Measurements from ENCODE around the gene PIGT.
A peak's percentile ranks its signal among the peaks of the same experiment; 100 is the strongest.

PIGT gene

DNA sequence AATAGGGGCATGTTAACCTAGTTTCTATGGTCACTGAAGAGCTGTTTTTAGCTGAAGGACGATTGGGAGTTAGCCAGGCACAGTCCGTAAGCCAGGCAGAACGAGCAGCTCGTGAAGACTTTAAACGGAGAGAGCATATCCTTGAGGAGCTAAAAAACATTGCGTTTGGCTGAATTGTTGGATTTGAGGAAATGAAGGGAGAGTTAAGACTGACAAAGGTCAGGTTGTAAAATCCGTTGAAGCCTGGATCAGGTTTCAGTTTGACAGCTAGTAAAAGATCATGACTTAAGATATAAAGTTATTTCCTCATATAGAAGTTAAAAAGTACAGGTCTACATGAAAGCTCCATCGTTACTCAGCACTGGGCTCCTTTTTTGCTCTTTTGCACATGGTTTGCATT, 5.1 kb upstream of the PIGT start:
- no peak for TF ChIP-seq CTCF (IDR thresholded peaks at IDR 0.05; ENCODE audit: extremely low read depth, insufficient read depth, missing control alignments)
- DNase-seq (ENCODE audit: low spot score) = no peak
- in situ Hi-C loops (cut with MboI; ENCODE audit: low pct_unique_long_range_greater_than_20kb, low sequenced_read_pairs, unreplicated experiment) = no loop called here

GRCh38 chr20:45412653-45413052, 3.3 kb upstream of the PIGT start:
- in situ Hi-C loops (cut with MboI; ENCODE audit: low pct_unique_long_range_greater_than_20kb, low sequenced_read_pairs, unreplicated experiment) = no loop called here
- no peak for TF ChIP-seq CTCF (IDR thresholded peaks at IDR 0.05; ENCODE audit: extremely low read depth, insufficient read depth, missing control alignments)
- no peak for DNase-seq (ENCODE audit: low spot score)

DNA sequence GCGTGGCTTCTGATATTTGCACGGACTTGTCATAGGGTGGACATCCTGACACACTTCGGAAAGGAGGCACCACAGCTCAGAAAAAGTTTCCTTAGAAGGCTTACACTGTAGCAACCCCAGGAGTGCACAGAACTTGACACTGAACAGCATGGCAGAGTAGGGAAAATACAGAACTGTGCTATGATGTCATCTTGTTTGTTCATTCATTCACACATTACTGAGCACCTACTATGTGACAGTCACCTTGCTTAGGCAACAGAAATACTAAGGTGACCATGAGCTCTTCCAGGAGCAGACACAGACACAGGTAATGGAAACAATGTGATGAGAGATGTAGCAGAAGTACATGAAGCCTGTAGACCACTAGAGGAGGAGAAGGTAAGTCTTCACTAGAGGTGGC, 2.5 kb upstream of the PIGT start:
- TF ChIP-seq CTCF (IDR thresholded peaks at IDR 0.05; ENCODE audit: extremely low read depth, insufficient read depth, missing control alignments) = no peak
- DNase-seq (ENCODE audit: low spot score) = no peak
- in situ Hi-C loops (cut with MboI; ENCODE audit: low pct_unique_long_range_greater_than_20kb, low sequenced_read_pairs, unreplicated experiment) = no loop called here

DNA sequence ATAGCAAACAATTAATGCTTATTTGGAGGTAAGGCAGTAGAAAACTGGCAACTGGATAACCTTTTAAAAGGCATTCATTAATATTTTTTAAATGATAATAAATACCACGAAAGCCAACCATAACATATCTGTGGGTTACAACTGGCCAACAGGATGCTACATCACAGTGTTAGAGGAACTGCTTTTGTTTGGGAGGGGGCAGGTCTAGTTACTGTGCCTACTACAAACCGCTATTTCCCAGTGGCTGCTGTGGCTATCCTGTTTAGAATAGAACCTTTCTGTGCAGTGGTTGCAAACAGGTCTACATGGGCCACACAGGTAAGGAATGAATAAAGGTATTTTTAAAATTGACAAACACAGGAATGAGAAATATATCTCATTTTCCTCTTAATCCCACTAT, 976 bp downstream of the PIGT start:
- in situ Hi-C loops (cut with MboI; ENCODE audit: low pct_unique_long_range_greater_than_20kb, low sequenced_read_pairs, unreplicated experiment) = no loop called here
- DNase-seq (ENCODE audit: low spot score) = no peak
- no peak for TF ChIP-seq CTCF (IDR thresholded peaks at IDR 0.05; ENCODE audit: extremely low read depth, insufficient read depth, missing control alignments)

DNA sequence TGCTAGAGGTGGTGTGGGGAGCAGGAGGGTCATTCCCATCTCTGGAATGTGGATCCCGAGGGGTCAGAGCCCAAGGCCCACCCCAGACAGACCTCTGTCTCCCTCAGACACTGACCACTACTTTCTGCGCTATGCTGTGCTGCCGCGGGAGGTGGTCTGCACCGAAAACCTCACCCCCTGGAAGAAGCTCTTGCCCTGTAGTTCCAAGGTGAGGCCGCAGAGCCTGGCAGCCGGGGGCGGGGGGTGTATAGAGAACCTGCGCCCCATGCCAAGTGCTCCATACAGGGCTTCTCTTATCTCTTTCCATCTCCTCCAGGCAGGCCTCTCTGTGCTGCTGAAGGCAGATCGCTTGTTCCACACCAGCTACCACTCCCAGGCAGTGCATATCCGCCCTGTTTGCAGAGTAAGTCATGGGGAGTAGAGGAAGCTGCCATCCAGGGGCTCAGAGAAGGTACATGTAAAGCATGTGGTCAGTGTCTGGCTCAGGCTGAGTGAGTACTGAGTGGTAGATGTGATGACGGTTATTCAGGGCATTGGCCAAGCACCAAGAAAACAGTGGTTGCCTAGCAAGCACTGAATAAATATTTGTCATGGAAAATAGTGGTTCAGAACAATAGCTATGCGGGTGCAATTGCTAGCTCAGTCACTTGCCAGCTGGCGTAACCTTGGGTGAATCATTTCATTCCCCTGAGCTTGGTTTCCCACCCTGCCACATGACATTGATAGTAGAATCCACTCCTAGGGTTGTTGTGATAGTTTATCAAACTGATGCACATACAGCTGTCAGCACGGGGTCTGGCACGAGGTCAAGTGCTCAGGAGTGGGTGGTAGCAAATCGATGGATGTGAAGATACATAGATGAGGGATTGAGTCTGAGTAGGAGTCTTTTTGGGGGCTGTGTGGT, 3.5 kb downstream of the PIGT start:
- no peak for TF ChIP-seq CTCF (IDR thresholded peaks at IDR 0.05; ENCODE audit: extremely low read depth, insufficient read depth, missing control alignments)
- peak; percentile 48 for DNase-seq (ENCODE audit: low spot score)
- in situ Hi-C loops (cut with MboI; ENCODE audit: low pct_unique_long_range_greater_than_20kb, low sequenced_read_pairs, unreplicated experiment) = no loop called here

DNA sequence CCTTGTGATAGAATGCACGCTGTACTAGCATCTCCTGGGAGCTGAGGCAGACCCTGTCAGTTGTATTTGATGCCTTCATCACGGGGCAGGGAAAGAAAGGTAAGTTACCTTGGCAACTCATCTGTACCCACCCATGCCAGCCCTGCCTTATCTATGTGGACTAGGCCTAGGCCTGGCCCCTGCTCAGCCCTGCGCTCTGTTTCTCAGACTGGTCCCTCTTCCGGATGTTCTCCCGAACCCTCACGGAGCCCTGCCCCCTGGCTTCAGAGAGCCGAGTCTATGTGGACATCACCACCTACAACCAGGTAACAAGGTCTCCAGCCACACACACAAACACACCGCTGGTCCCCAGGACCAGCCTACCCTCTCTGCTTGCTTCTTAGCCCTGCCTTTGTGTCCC, 4.2 kb downstream of the PIGT start:
- no peak for DNase-seq (ENCODE audit: low spot score)
- in situ Hi-C loops (cut with MboI; ENCODE audit: low pct_unique_long_range_greater_than_20kb, low sequenced_read_pairs, unreplicated experiment) = no loop called here
- TF ChIP-seq CTCF (IDR thresholded peaks at IDR 0.05; ENCODE audit: extremely low read depth, insufficient read depth, missing control alignments) = no peak

Measured in GM13977 (cell line).